Bronchial epithelial cell (primary cell): Measurements from ENCODE around the gene PLTP. TPM values are rescaled to one million over a fixed set of nuclear protein-coding genes. Genes with fewer than 3 reads are reported as not detected.
A peak's percentile ranks its signal among the peaks of the same experiment; 100 is the strongest.

ENCODE experiments used
- DNase-seq: peaks from one replicate; pipeline ENCODE4 v3.0.0-alpha.2; 2010; ENCODE audit warnings: low read depth
- FAIRE-seq: peaks from 2 replicates; lab custom pipeline; 2011; peaks lifted over from hg19 to GRCh38; lab: Jason Lieb, UNC
- H3K27me3 ChIP-seq: 2 replicates; pipeline ENCODE4 v1.5.1; 2011; ENCODE audit warnings: low read length; ENCODE audit not compliant: control insufficient read depth, insufficient read depth
- H3K36me3 ChIP-seq: 2 replicates; pipeline ENCODE4 v1.5.1; 2011; ENCODE audit warnings: low read length; ENCODE audit not compliant: control insufficient read depth, insufficient read depth
- H3K4me3 ChIP-seq: 2 replicates; pipeline ENCODE4 v1.5.1; 2011; ENCODE audit warnings: mild to moderate bottlenecking, low read depth, low read length, control low read depth
- total RNA-seq: library from RNA; depleted of rRNA; stranded (reverse); fragments of >200 nt; gene quantifications from 2 replicates; pipeline ENCODE4 v1.2.1, GENCODE V29; 2014
- TF ChIP-seq, protein P1 (sequence below): IDR thresholded peaks from 2 replicates; pipeline ENCODE4 v1.5.1; 2011; ENCODE audit warnings: mild to moderate bottlenecking, moderate library complexity, low read length, control low read depth, inconsistent platforms; ENCODE audit not compliant: insufficient read depth, severe bottlenecking

Gene PLTP
- total RNA-seq, 1 donor from 2014 or later = 26.9 TPM

DNA sequence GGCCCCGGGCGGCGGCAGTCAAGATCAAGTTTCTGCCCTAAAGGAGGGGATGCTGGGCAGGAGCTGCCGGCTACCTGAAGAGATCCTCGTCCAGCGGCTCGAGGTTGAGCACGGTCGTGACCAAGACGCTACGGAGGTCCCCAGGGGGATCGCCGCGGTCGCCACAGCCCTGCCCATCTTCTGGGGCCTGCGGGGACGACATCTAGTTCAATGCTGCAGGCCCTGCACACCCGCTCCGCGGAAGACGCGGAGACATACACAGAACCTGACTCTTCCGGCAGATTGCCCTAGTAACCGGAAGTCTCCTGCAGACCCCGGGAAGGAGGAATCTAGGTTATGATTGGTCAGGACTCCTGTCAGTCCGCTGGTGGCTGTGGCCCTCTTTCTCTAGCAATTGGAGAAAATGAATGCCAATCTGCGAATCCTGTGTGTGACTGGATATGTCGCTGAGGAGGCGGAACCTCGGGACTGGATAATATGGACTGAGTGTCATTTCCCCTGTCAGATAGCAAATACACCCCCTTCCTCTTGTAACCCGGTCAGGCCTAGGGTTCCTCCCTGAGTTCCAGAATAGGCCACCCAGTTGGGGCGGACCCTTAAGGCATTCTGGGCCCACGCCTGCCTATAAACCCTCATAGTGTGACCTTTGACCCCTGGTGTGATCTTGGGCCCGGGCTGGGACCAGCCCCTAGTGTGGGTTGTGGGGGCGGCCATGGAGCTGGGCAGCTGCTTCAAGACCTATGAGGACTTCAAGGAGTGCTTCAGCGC, 54.7 kb downstream of the PLTP start, which contains the start of the genes ACOT8 and ZSWIM3:
TSS of gene ACOT8 (minus strand) at position 279 of the 768 bp plus-strand sequence. CDS start at position 202, 77 bp downstream.
TSS of gene ZSWIM3 (plus strand) at position 501 of the 768 bp plus-strand sequence. CDS start at position 713, 212 bp downstream.
- TF ChIP-seq, protein P1, sequence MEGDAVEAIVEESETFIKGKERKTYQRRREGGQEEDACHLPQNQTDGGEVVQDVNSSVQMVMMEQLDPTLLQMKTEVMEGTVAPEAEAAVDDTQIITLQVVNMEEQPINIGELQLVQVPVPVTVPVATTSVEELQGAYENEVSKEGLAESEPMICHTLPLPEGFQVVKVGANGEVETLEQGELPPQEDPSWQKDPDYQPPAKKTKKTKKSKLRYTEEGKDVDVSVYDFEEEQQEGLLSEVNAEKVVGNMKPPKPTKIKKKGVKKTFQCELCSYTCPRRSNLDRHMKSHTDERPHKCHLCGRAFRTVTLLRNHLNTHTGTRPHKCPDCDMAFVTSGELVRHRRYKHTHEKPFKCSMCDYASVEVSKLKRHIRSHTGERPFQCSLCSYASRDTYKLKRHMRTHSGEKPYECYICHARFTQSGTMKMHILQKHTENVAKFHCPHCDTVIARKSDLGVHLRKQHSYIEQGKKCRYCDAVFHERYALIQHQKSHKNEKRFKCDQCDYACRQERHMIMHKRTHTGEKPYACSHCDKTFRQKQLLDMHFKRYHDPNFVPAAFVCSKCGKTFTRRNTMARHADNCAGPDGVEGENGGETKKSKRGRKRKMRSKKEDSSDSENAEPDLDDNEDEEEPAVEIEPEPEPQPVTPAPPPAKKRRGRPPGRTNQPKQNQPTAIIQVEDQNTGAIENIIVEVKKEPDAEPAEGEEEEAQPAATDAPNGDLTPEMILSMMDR = no peak
- FAIRE-seq = no peak
- peak within 1 kb of the TSS; percentile 68 for H3K4me3 ChIP-seq
- peaks cover 7% of the 10 kb centered on the region for H3K36me3 ChIP-seq
- no peaks in the 10 kb centered on the region for H3K27me3 ChIP-seq
- peak; percentile 99 for DNase-seq

DNA sequence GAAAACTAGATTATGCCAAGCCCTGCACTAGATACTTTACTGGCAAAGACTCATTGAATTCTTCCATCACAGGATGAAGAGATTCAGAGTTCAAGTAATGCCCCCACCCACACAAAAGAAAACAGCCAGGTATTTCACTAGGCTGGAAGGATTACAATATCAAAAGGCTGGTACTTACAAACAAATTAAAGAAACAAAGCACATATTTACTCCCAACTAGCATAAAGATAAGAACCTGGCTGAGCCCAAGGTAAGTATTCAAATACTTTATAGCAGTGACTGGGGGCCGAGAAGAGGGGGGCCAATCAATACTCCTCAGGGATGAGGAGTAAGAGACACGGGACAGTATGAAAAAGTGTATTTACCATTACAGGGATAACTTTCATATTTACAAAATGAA, 58.5 kb downstream of the PLTP start:
- no peak overlapping the region for H3K4me3 ChIP-seq
- H3K27me3 ChIP-seq = no peaks in the 10 kb centered on the region
- FAIRE-seq = no peak
- TF ChIP-seq, protein P1 = no peak
- H3K36me3 ChIP-seq = peaks cover 8% of the 10 kb centered on the region
- no peak for DNase-seq

DNA sequence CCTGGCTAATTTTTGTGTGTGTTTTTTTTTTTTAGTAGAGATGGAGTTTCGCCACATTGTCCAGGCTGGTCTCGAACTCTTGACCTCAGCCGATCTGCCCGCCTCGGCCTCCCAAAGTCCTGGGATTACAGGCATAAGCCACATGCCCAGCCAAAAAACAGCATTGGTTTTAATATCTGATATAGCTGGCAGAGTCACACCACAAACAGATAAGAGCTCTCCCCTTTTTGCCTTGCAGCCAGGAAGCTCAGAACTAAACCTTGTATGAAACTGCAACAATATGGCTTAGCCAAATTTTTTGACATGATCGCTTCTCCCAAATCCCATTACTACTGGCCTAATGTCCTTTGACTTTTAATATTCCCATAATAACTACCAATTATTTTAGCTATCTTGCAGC, 59.6 kb downstream of the PLTP start:
- peaks cover 12% of the 10 kb centered on the region for H3K36me3 ChIP-seq
- H3K27me3 ChIP-seq = no peaks in the 10 kb centered on the region
- DNase-seq (no peak), FAIRE-seq (no peak)
- TF ChIP-seq, protein P1 = no peak
- no peak overlapping the region for H3K4me3 ChIP-seq

DNA sequence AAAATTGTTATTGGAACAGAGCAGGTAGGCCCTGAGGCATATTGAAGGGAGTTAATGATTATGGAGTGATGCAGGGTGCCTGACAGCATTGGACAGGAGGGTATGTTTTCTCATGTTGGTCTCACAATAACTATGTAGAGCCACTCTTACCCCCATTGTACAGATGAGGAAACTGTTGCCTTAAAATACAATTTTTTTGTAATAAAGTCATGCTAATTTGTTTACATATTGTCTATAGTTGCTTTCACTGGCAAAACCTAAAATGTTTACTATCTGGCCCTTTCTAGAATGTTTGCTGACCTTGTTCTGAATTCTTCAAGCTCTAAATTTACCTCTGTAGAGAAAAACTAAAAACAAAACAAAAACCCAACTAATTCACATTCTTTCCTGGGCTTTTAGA, 60.5 kb downstream of the PLTP start:
- DNase-seq (no peak), FAIRE-seq (no peak)
- no peaks in the 10 kb centered on the region for H3K27me3 ChIP-seq
- H3K4me3 ChIP-seq = no peak overlapping the region
- TF ChIP-seq, protein P1 = no peak
- H3K36me3 ChIP-seq = peaks cover 13% of the 10 kb centered on the region

DNA sequence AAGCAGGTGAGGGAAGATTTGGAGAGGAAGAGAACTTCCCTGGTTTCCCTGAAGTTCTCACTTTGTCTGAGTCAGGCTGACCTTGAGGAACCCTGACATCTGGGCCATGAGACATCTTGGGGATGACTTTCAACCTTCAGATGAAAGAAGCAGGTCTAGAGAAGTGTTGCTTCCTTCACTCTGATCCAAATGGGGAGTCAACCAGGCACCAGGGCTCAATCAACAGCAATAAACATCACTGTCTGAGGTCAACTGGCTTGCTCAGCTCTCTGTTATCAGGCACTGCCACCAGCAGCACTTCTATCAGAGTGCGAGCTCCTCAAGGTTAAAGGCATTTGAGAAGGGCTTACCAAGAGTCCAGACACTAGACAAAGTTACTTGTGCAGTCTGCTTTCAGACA, 61.0 kb downstream of the PLTP start:
- Histone ChIP-seq H3K36me3 (peaks cover 15% of the 10 kb centered on the region), H3K27me3 (no peaks in the 10 kb centered on the region), H3K4me3 (no peak overlapping the region)
- DNase-seq (no peak), FAIRE-seq (no peak)
- TF ChIP-seq, protein P1 = no peak

DNA sequence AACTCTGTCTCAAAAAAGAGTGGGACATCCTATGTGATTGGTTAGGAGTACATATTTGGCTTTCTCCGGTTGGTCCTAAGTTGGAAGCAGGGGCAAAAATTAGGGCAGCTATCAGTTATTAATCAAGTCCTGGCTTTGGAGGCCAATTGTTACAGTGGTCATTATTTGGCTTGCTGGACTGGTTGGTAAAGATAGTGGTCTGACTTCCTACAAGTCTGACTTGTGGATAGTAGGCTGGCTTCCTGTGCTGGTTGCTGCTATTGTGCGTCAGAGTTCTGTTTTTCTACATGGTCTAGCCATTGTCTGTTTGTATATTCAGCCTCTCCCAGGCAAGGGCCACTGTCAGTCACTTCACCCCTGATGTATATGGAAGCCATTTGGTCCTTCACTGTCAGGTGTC, 61.7 kb downstream of the PLTP start:
- H3K27me3 ChIP-seq = no peaks in the 10 kb centered on the region
- peaks cover 15% of the 10 kb centered on the region for H3K36me3 ChIP-seq
- TF ChIP-seq, protein P1 = no peak
- H3K4me3 ChIP-seq = no peak overlapping the region
- DNase-seq (no peak), FAIRE-seq (no peak)
